ENCODE data around the gene COX6B2. TPM values are rescaled to one million over a fixed set of nuclear protein-coding genes. Genes with fewer than 3 reads are reported as not detected.

Gene COX6B2
- total RNA-seq, 1 donor from 2014 or later, result not detected

- no peak for DNase-seq (ENCODE audit: extremely low spot score, unreplicated experiment)
- Mint-ChIP-seq H3K4me3 (ENCODE audit: unreplicated experiment) (no peak overlapping the region), H3K27me3 (ENCODE audit: unreplicated experiment) (no peaks in the 10 kb centered on the region), H3K27ac (ENCODE audit: unreplicated experiment) (no peak overlapping the region), H3K4me1 (ENCODE audit: unreplicated experiment) (no peaks in the 10 kb centered on the region), H3K36me3 (ENCODE audit: unreplicated experiment) (peaks cover 13% of the 10 kb centered on the region), H3K9me3 (ENCODE audit: unreplicated experiment) (no peaks in the 10 kb centered on the region)
- no peak for TF ChIP-seq CTCF (IDR thresholded peaks at IDR 0.05)
These were observed 42.7 kb downstream of the COX6B2 start for GRCh38 chr19:55311797-55312196.

- Mint-ChIP-seq H3K4me3 (ENCODE audit: unreplicated experiment) (no peak overlapping the region), H3K27me3 (ENCODE audit: unreplicated experiment) (no peaks in the 10 kb centered on the region), H3K36me3 (ENCODE audit: unreplicated experiment) (peaks cover 13% of the 10 kb centered on the region), H3K9me3 (ENCODE audit: unreplicated experiment) (no peaks in the 10 kb centered on the region), H3K27ac (ENCODE audit: unreplicated experiment) (no peak overlapping the region), H3K4me1 (ENCODE audit: unreplicated experiment) (no peaks in the 10 kb centered on the region)
- TF ChIP-seq CTCF (IDR thresholded peaks at IDR 0.05), result no peak
- DNase-seq (ENCODE audit: extremely low spot score, unreplicated experiment), result no peak
These were observed 43.1 kb downstream of the COX6B2 start for GRCh38 chr19:55311397-55311796.

GRCh38 chr19:55310498-55310897, 44.0 kb downstream of the COX6B2 start:
- no peaks in the 10 kb centered on the region for H3K4me1 Mint-ChIP-seq (ENCODE audit: unreplicated experiment)
- H3K36me3 Mint-ChIP-seq (ENCODE audit: unreplicated experiment), result peaks cover 13% of the 10 kb centered on the region
- TF ChIP-seq CTCF (IDR thresholded peaks at IDR 0.05), result no peak
- no peaks in the 10 kb centered on the region for H3K9me3 Mint-ChIP-seq (ENCODE audit: unreplicated experiment)
- no peak overlapping the region for H3K27ac Mint-ChIP-seq (ENCODE audit: unreplicated experiment)
- no peaks in the 10 kb centered on the region for H3K27me3 Mint-ChIP-seq (ENCODE audit: unreplicated experiment)
- no peak for DNase-seq (ENCODE audit: extremely low spot score, unreplicated experiment)
- H3K4me3 Mint-ChIP-seq (ENCODE audit: unreplicated experiment), result no peak overlapping the region

GRCh38 chr19:55309448-55309847, 45.1 kb downstream of the COX6B2 start:
- no peak overlapping the region for H3K27ac Mint-ChIP-seq (ENCODE audit: unreplicated experiment)
- H3K4me1 Mint-ChIP-seq (ENCODE audit: unreplicated experiment), result no peaks in the 10 kb centered on the region
- H3K36me3 Mint-ChIP-seq (ENCODE audit: unreplicated experiment), result peaks cover 16% of the 10 kb centered on the region
- DNase-seq (ENCODE audit: extremely low spot score, unreplicated experiment), result no peak
- no peak for TF ChIP-seq CTCF (IDR thresholded peaks at IDR 0.05)
- H3K27me3 Mint-ChIP-seq (ENCODE audit: unreplicated experiment), result no peaks in the 10 kb centered on the region
- no peak overlapping the region for H3K4me3 Mint-ChIP-seq (ENCODE audit: unreplicated experiment)
- H3K9me3 Mint-ChIP-seq (ENCODE audit: unreplicated experiment), result no peaks in the 10 kb centered on the region

GRCh38 chr19:55308281-55308680, 46.2 kb downstream of the COX6B2 start:
- DNase-seq (ENCODE audit: extremely low spot score, unreplicated experiment), result no peak
- H3K27me3 Mint-ChIP-seq (ENCODE audit: unreplicated experiment), result no peaks in the 10 kb centered on the region
- no peak overlapping the region for H3K4me3 Mint-ChIP-seq (ENCODE audit: unreplicated experiment)
- H3K4me1 Mint-ChIP-seq (ENCODE audit: unreplicated experiment), result no peaks in the 10 kb centered on the region
- H3K9me3 Mint-ChIP-seq (ENCODE audit: unreplicated experiment), result no peaks in the 10 kb centered on the region
- peaks cover 16% of the 10 kb centered on the region for H3K36me3 Mint-ChIP-seq (ENCODE audit: unreplicated experiment)
- H3K27ac Mint-ChIP-seq (ENCODE audit: unreplicated experiment), result no peak overlapping the region
- no peak for TF ChIP-seq CTCF (IDR thresholded peaks at IDR 0.05)

Data from osteocyte (in vitro differentiated cells).